ENCODE data around the gene ZWILCH.

- no peak for TF ChIP-seq CTCF (IDR thresholded peaks at IDR 0.05)
- no peak for TF ChIP-seq POLR2AphosphoS5 (IDR thresholded peaks at IDR 0.05; ENCODE audit: low read depth, low read length)
- TF ChIP-seq TCF7L2 (IDR thresholded peaks at IDR 0.05; ENCODE audit: low read depth, low read length) = no peak
- no peak for TF ChIP-seq REST (IDR thresholded peaks at IDR 0.05; ENCODE audit: insufficient read depth in 1 of 2, low read depth in 2 of 2, low read length in 1 of 2)
- TF ChIP-seq SIN3A (IDR thresholded peaks at IDR 0.05; ENCODE audit: borderline replicate concordance, insufficient read depth, low read depth, low read length) = no peak
Observed at GRCh38 chr15:66592505-66593218, 87.5 kb downstream of the ZWILCH start.
